Upper lobe of left lung (tissue), 4 donors: ENCODE data around the gene FCAMR.

Experiments
- POLR2A ChIP-seq, 4 donors: fragments of 450-650 bp; IDR thresholded peaks; one replicate each; pipeline ENCODE4 v1.5.1; 2016 to 2017; ENCODE audit warnings: antibody characterized with exemption in 4 of 4, mild to moderate bottlenecking in 2 of 4
- TF ChIP-seq, protein P1 (sequence below), 6 experiments: fragments of 450-650 bp in 4 of 6; fragments of 200-600 bp in 2 of 6; sonication (generic) in 2 of 6; IDR thresholded peaks; one replicate each; pipeline ENCODE4 v1.5.1; 2016 to 2019; ENCODE audit warnings: antibody characterized with exemption in 6 of 6

DNA sequence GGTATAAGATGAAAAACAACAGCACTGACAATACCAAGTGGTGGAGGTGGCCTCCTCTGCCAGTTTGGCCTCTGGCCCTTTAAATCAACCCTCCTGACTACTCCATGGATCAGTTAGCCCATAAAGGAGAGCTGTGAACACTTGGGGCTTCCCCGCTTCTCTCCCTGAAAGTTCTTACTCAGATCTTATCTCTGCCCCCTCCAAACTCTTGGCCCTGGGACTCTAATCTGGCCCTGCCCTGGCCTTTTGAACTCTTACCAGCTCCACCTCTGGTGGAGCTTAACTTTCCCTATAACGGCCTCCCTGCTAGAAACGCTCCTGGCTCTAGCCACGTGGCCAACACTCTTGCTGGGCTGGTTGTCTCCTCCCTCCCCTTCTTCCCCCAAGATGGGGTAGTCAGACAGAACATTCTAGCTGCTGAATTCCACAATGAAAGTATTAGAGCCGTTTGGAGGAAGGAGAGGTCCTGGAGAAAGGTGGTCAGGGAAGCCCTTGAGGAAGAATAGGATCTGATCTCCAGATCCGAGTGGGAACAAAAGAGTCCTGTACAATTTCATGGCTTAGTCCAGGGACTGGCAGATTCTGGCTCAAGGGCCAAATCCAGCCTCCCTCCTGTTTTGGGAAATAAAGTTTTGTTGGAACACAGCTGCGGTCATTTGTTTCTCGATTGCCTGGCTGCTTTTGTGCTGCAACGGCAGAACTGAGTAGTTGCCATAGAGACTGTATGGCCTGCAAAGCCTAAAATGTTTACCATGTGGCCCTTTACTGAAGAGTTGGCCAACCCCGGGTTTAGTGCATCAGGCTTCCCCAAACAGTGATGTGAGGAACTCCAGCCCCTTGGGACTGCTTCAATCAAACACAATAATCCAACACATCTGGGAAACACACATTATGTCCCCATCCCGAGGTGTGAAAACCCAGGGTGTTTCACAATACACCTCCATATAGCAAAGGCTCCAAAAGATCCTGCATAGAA lies 14.5 kb downstream of the FCAMR start:
- TF ChIP-seq, protein P1, sequence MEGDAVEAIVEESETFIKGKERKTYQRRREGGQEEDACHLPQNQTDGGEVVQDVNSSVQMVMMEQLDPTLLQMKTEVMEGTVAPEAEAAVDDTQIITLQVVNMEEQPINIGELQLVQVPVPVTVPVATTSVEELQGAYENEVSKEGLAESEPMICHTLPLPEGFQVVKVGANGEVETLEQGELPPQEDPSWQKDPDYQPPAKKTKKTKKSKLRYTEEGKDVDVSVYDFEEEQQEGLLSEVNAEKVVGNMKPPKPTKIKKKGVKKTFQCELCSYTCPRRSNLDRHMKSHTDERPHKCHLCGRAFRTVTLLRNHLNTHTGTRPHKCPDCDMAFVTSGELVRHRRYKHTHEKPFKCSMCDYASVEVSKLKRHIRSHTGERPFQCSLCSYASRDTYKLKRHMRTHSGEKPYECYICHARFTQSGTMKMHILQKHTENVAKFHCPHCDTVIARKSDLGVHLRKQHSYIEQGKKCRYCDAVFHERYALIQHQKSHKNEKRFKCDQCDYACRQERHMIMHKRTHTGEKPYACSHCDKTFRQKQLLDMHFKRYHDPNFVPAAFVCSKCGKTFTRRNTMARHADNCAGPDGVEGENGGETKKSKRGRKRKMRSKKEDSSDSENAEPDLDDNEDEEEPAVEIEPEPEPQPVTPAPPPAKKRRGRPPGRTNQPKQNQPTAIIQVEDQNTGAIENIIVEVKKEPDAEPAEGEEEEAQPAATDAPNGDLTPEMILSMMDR (IDR thresholded peaks at IDR 0.05) = no peak
- no peak for TF ChIP-seq POLR2A (IDR thresholded peaks at IDR 0.05)
